Stomach (tissue), 4 donors: ENCODE results near the gene MCM5.

Source experiments
- CTCF ChIP-seq, 7 experiments: fragments of 450-650 bp in 4 of 7; fragments of 200-600 bp in 3 of 7; sonication (generic) in 3 of 7; IDR thresholded peaks; one replicate each; pipeline ENCODE4 v1.5.1; 2016 to 2019; ENCODE audit warnings: antibody characterized with exemption in 7 of 7, control low read depth in 2 of 7, mild to moderate bottlenecking in 1 of 7
- POLR2A ChIP-seq, 4 donors: fragments of 450-650 bp; IDR thresholded peaks; one replicate each; pipeline ENCODE4 v1.6.1; 2016; ENCODE audit warnings: antibody characterized with exemption in 4 of 4, control low read depth in 2 of 4, mild to moderate bottlenecking in 1 of 4, moderate library complexity in 1 of 4

- TF ChIP-seq CTCF (IDR thresholded peaks at IDR 0.05): no peak
- TF ChIP-seq POLR2A (IDR thresholded peaks at IDR 0.05): no peak
These were observed 19.9 kb upstream of the MCM5 start for GRCh38 chr22:35380013-35380412.
